Measurements from ENCODE around the gene FAN1. TPM values are rescaled to one million over a fixed set of nuclear protein-coding genes. Genes with fewer than 3 reads are reported as not detected.

Gene FAN1
- total RNA-seq, 1 donor from 2014 or later, result 26.6 TPM

DNA sequence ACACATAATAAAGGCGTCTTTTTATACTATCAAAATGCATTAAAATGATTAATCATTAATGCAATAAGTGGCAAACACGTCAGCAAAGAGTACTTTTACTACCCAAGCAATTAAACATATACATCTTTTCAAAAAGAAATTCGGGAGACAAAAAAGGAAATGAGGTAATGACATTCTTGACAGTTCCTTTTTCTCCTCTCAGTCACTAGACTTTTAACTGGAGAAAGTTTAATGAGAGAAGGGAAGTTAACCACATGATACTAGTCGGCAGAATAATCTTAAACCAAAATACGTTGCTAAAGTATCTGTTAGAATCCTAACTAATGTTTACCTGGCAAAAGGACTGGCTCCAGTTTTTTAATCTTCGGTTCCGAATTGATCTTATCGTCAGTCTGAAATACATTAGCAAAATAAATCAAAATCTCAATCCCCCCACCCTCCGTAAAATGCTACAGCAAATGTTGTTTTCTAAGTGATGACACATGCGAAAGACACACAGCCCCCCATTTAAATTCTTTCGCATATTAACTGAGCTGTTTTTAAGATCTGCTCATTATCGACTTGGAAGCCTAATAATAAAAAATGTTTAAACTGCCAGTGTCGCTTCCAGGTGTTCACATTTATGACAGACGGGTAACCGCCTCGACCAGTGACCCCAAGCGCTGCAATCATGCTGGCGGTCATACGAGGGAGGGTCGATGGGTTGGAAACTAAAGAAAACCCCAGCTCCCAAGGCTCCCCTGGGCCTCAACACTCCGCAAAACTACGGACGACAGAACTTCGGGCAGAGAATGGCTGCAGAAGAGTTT is 86.9 kb downstream of the FAN1 start:
- Mint-ChIP-seq H3K27me3 (no peaks in the 10 kb centered on the region), H3K9me3 (ENCODE audit: low read depth) (no peaks in the 10 kb centered on the region), H3K36me3 (ENCODE audit: insufficient read depth) (peaks cover 3% of the 10 kb centered on the region), H3K4me3 (ENCODE audit: low read depth) (peak overlapping the region; percentile 94), H3K27ac (peak overlapping the region; percentile 98), H3K4me1 (ENCODE audit: low read depth) (peaks cover 18% of the 10 kb centered on the region)
- TF ChIP-seq, protein P1, sequence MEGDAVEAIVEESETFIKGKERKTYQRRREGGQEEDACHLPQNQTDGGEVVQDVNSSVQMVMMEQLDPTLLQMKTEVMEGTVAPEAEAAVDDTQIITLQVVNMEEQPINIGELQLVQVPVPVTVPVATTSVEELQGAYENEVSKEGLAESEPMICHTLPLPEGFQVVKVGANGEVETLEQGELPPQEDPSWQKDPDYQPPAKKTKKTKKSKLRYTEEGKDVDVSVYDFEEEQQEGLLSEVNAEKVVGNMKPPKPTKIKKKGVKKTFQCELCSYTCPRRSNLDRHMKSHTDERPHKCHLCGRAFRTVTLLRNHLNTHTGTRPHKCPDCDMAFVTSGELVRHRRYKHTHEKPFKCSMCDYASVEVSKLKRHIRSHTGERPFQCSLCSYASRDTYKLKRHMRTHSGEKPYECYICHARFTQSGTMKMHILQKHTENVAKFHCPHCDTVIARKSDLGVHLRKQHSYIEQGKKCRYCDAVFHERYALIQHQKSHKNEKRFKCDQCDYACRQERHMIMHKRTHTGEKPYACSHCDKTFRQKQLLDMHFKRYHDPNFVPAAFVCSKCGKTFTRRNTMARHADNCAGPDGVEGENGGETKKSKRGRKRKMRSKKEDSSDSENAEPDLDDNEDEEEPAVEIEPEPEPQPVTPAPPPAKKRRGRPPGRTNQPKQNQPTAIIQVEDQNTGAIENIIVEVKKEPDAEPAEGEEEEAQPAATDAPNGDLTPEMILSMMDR (IDR thresholded peaks at IDR 0.05; ENCODE audit: unreplicated experiment), result no peak
- DNase-seq (ENCODE audit: low spot score, unreplicated experiment), result no peak

DNA sequence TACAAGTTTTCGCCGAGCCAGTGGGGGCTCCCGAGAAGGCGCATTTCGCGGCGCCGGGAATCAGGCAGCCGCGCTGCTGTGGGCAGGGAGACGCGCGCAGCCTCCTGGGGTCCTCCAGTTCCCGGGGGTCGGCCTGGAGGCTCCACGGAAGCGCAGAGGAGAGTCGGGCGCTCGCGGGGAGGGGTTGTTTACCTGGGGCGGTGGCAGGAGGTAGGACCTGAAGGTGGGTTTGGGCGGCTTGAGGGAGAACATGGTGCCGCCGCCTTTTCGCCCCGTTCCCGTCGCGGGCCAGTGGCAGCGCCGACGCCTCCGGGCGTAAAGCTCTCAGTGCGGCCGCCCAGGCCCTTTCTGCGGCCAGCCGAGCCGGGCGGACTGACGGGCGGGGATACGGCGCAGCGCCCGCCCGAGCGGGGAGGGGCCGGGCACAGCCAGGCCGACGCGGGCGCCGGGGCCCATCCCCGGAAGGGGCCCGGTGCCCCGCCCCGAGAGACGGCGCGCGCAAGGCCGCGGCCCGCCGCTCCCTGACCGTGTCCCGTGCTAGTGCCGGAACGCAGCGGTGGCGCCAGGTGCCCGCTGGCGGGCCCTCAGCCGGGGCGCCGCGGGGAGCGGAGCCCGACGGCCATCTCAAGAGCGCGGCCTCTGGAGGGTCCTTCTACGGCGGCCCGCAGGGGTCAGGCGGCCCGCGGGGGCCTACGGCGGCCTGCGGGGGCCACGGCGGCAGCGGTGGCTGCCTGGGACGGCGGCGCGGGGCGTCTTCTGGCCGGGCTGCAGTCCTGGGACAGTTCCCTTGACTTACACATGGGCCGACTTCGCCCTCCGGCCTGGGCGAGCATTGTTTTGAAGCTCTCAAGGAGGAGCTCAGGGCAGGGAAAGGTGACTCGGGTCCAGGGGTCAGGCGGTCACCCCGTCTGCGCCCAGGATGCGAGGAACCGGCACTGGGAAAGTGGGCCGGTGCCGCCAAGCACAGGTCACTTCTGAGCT is 87.8 kb downstream of the FAN1 start, which contains the start of gene MTMR10:
MTMR10 (minus strand) TSS at position 374 of the 981 bp plus-strand sequence; CDS start at position 252, 122 bp downstream.
- peak; percentile 70 for DNase-seq (ENCODE audit: low spot score, unreplicated experiment)
- TF ChIP-seq, protein P1 (IDR thresholded peaks at IDR 0.05; ENCODE audit: unreplicated experiment), result no peak
- Mint-ChIP-seq H3K4me1 (ENCODE audit: low read depth) (peaks cover 18% of the 10 kb centered on the region), H3K9me3 (ENCODE audit: low read depth) (peaks cover 7% of the 10 kb centered on the region), H3K27ac (peak within 1 kb of the TSS; percentile 98), H3K4me3 (ENCODE audit: low read depth) (peak within 1 kb of the TSS; percentile 94), H3K36me3 (ENCODE audit: insufficient read depth) (peaks cover 1% of the 10 kb centered on the region), H3K27me3 (no peaks in the 10 kb centered on the region)

DNA sequence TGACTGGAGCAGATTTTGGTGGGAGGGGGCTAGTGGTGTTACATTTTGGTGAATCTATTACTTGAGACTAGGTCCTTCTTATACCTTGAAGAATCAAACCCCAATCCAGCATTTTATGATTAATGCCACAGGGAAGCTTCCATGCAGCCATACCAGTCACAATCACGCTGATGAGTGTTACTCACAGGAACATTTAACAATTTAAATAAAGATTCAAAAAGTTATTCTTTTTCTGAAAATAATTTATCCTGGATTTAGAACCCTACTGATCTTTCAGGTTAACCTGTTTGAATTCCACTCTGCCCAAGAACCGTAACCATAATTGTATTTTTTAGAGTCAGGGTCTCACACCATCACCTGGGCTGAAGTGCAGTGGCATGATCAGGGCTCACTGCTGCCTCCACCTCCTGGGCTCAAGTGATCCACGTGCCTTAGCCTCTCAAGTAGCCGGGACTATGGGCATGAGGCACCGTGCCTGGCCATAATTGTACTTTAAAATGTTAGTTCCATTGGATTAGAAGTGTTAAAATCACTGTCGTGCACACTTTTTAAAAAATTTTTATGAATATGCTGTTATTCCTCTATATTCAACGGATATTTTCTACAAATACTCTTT is 88.6 kb downstream of the FAN1 start:
- TF ChIP-seq, protein P1 (IDR thresholded peaks at IDR 0.05; ENCODE audit: unreplicated experiment), result no peak
- Mint-ChIP-seq H3K4me3 (ENCODE audit: low read depth) (peak overlapping the region; percentile 86), H3K9me3 (ENCODE audit: low read depth) (peaks cover 7% of the 10 kb centered on the region)

More for the DNA sequence above, 88.6 kb downstream of the FAN1 start:
- peaks cover 18% of the 10 kb centered on the region for H3K4me1 Mint-ChIP-seq (ENCODE audit: low read depth)
- peak overlapping the region; percentile 96 for H3K27ac Mint-ChIP-seq
- DNase-seq (ENCODE audit: low spot score, unreplicated experiment), result no peak
- no peaks in the 10 kb centered on the region for H3K27me3 Mint-ChIP-seq
- no peaks in the 10 kb centered on the region for H3K36me3 Mint-ChIP-seq (ENCODE audit: insufficient read depth)

Other genes with a start within 250 kb of the FAN1 start
- 21.1 and 21.2 TPM in 2 replicates for gene MTMR10, start 87.7 kb downstream of the FAN1 start, total RNA-seq
- not detected in 2 replicates for gene TRPM1, start 197.8 kb downstream of the FAN1 start, total RNA-seq